ENCODE data around the gene ZNF558.
"Not testable (repeated sequence)": the region's sequence is repeated elsewhere in the genome, so short reads cannot be mapped to it uniquely, and the experiment has no call there.

The ZNF558 gene

GRCh38 chr19:8773587-8773986 lies 58.5 kb downstream of the ZNF558 start:
- DNase-seq: not testable (repeated sequence)

DNA sequence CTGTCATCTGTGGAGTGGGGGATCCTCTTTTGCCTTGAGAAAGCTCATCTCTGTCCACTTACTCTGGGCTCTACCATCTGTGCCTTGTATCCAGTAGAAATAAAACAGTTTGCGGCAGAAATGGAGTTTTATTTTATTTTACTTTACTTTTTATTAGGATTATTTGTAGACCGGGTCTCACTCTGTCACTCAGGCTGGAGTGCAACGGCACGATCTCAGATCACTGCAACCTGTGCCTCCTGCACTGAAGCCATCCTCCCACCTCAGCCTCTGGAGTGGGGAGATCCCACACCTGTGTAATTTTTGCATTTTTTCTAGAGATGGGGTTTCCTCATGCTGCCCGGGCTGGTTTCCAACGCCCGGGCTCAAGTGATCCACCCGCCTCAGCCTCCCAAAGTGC lies 62.8 kb downstream of the ZNF558 start:
- not testable (repeated sequence) for DNase-seq

DNA sequence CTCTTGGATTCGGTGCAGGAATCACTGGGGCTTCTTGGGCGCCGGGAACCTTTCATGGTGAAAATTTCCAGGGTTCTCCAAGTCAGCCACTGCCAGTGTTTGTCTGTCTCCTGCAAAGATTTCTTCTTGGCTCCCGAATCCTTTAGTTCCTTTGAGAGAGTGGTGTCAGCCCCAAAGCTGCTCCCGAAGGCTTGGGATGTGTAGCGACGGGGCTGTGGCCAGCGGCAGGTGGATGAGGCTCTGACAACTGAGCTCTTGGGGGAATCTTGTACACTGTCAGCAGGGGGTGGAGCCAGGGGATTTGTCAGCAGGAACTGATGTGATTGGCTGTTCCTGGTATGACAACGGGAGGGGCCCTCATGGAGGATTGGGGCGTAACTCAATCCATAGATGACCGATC lies 64.8 kb downstream of the ZNF558 start:
- DNase-seq: not testable (repeated sequence)
